Epithelial cell of umbilical artery (primary cell): ENCODE results near the gene SLC27A3. TPM values are rescaled to one million over a fixed set of nuclear protein-coding genes. Genes with fewer than 3 reads are reported as not detected.

Experiments
- total RNA-seq: library from RNA; depleted of rRNA; stranded (reverse); fragments of >200 nt; gene quantifications from 2 replicates; pipeline ENCODE4 v1.2.3, GENCODE V29; 2014

SLC27A3 gene, protein sequence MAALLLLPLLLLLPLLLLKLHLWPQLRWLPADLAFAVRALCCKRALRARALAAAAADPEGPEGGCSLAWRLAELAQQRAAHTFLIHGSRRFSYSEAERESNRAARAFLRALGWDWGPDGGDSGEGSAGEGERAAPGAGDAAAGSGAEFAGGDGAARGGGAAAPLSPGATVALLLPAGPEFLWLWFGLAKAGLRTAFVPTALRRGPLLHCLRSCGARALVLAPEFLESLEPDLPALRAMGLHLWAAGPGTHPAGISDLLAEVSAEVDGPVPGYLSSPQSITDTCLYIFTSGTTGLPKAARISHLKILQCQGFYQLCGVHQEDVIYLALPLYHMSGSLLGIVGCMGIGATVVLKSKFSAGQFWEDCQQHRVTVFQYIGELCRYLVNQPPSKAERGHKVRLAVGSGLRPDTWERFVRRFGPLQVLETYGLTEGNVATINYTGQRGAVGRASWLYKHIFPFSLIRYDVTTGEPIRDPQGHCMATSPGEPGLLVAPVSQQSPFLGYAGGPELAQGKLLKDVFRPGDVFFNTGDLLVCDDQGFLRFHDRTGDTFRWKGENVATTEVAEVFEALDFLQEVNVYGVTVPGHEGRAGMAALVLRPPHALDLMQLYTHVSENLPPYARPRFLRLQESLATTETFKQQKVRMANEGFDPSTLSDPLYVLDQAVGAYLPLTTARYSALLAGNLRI
- 13.8 and 19.8 TPM in 2 replicates for total RNA-seq

DNA sequence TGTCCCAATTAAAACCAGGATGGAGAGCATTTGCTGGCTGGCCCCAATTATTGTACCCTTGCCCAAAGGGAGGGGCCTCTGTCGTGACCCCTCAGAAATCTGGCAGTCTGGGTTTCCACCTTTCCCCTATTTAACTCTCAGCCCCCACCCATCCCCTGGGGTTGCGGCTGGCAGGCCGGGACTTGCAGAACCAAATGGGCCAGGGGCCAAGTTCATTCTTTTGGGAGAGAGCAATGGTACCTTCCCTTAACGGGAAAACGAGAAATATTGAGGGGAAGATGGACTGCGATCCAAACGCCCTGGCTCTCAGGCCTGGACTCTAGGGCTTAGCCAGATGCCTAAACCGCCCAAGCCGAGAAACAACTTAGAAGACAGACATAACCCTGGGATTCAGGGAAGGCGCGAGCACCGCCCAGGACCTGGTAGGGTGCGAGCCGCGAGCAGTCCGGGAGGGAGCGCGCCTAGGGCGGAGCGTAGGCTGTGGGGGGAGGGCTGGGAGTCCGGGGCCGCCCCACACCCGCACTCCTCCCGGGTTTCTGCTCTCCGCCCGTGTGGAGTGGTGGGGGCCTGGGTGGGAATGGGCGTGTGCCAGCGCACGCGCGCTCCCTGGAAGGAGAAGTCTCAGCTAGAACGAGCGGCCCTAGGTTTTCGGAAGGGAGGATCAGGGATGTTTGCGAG lies at the start of gene SLC27A3:
SLC27A3 (plus strand) TSS at position 628 of the 678 bp plus-strand sequence. CDS start 91 bp downstream, outside the sequence.

GRCh38 chr1:153727463-153728304 lies 47.5 kb upstream of the SLC27A3 start, which contains the start of gene INTS3:
INTS3 (plus strand) TSS chr1:153728050; CDS start chr1:153728635, 585 bp downstream.

Other genes starting within 250 kb of the SLC27A3 start
- 410 and 1,438 TPM in 2 replicates for gene S100A6, start 239.4 kb upstream of the SLC27A3 start, total RNA-seq
- gene S100A5, start 234.5 kb upstream of the SLC27A3 start, total RNA-seq = not detected in 2 replicates
- gene S100A4, start 229.6 kb upstream of the SLC27A3 start, total RNA-seq = 5.8 and 7.9 TPM in 2 replicates
- gene S100A3, start 226.1 kb upstream of the SLC27A3 start, total RNA-seq = 0.30 and 0.97 TPM in 2 replicates
- 2.9 and 4.0 TPM in 2 replicates for gene S100A2, start 209.6 kb upstream of the SLC27A3 start, total RNA-seq
- gene S100A16, start 162.3 kb upstream of the SLC27A3 start, total RNA-seq = 470 and 513 TPM in 2 replicates
- not detected in 2 replicates for gene S100A14, start 159.1 kb upstream of the SLC27A3 start, total RNA-seq
- 143 and 172 TPM in 2 replicates for gene S100A13, start 147.9 kb upstream of the SLC27A3 start, total RNA-seq
- gene S100A1, start 147.0 kb upstream of the SLC27A3 start, total RNA-seq = not detected in 2 replicates
- gene CHTOP, start 141.3 kb upstream of the SLC27A3 start, total RNA-seq = 26.3 and 34.0 TPM in 2 replicates
- gene SNAPIN, start 116.7 kb upstream of the SLC27A3 start, total RNA-seq = 57.2 and 74.3 TPM in 2 replicates
- 348 and 363 TPM in 2 replicates for gene ILF2, start 104.4 kb upstream of the SLC27A3 start, total RNA-seq
- gene NPR1, start 96.7 kb upstream of the SLC27A3 start, total RNA-seq = 2.6 and 6.7 TPM in 2 replicates
- 21.4 and 26.3 TPM in 2 replicates for gene INTS3, start 47.4 kb upstream of the SLC27A3 start, total RNA-seq
- gene GATAD2B, start 147.6 kb downstream of the SLC27A3 start, total RNA-seq = 2.3 and 3.2 TPM in 2 replicates
- gene DENND4B, start 171.3 kb downstream of the SLC27A3 start, total RNA-seq = 12.0 and 13.1 TPM in 2 replicates
- 1.8 and 2.3 TPM in 2 replicates for gene CRTC2, start 183.2 kb downstream of the SLC27A3 start, total RNA-seq
- gene SLC39A1, start 188.1 kb downstream of the SLC27A3 start, total RNA-seq = 101 and 104 TPM in 2 replicates
- gene CREB3L4, start 192.5 kb downstream of the SLC27A3 start, total RNA-seq = 6.1 and 6.8 TPM in 2 replicates
- gene JTB, start 202.3 kb downstream of the SLC27A3 start, total RNA-seq = 126 and 138 TPM in 2 replicates
- 37.4 and 44.2 TPM in 2 replicates for gene RAB13, start 210.9 kb downstream of the SLC27A3 start, total RNA-seq
- 390 and 805 TPM in 2 replicates for gene RPS27, start 215.4 kb downstream of the SLC27A3 start, total RNA-seq